HG02840 (cell line): ENCODE data around the gene EEFSEC.

Experiments used
- ATAC-seq: cut with Tn5 transposase; IDR thresholded peaks from one replicate; pipeline ENCODE4 v1.9.1; 2021; ENCODE audit warnings: mild to moderate bottlenecking, moderate library complexity, moderate number of reproducible peaks; ENCODE audit not compliant: unreplicated experiment, low FRiP score

EEFSEC gene

DNA sequence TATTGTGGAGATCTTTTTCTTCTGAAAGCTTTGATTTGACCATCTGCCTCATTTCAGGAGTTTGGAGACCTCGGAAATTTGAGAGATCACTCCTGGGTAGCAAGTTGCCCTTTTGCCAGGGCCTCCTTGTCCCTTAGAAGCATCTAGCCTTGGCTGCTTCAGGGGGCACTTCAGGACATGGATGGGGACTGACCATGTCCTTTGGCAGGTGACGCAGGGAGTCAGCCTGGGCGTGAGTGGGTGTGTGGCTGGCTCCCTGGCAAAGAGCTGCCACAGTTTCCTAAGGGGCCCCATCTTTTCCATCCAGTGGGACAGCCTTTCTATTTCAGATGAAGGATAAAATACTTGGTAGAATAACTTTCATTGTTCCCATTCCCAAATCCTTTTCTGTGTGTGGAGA is 27.6 kb downstream of the EEFSEC start:
- ATAC-seq, result no peak

- ATAC-seq, result no peak
Measured at GRCh38 chr3:128182656-128183055, 29.4 kb downstream of the EEFSEC start.

GRCh38 chr3:128185630-128186447 is 32.6 kb downstream of the EEFSEC start:
- no peak for ATAC-seq

DNA sequence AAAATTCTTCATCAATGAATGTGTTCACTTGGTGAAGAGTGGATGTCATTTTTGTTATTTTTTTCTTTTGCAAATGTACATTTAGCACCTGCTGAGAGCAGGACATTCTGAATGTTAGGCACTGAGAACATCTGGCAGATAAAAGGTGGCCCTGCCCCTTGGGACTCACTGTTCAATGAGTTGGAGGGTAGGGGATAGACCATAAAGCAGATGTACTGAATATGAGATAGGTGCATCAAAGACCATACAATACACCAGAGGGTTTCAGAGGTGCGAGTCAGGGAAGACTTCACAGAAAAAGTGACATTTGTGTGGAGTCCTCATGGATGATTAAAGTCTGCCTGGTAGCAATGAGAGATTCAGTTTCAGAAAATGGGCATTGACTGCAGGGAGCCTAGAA is 34.2 kb downstream of the EEFSEC start:
- ATAC-seq, result no peak

GRCh38 chr3:128188326-128188725 is 35.0 kb downstream of the EEFSEC start:
- no peak for ATAC-seq

DNA sequence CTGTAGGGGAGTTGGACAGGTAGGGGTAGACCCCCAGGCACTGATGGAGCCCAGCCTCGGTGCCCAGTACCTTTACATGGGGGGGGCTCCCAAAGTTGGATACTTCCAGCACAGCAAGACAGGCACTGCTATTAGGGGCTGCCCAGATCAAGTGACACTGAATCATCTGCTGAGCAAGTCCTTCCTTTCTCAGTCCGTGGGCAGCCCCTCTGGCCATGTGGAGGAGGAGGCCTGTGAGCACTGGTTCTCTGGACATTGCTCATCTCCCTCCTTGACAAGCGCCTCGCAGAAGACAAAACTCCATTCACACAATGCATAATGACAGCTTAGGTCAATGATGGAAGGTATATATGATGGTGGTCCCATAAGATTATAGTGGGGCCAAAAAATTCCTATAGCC is 35.7 kb downstream of the EEFSEC start:
- ATAC-seq, result no peak

GRCh38 chr3:128190501-128190900 is 37.2 kb downstream of the EEFSEC start:
- ATAC-seq, result no peak

- no peak for ATAC-seq
Measured at GRCh38 chr3:128192131-128192530, 38.9 kb downstream of the EEFSEC start.

- ATAC-seq, result no peak
Measured at GRCh38 chr3:128193168-128193567, 39.9 kb downstream of the EEFSEC start.

DNA sequence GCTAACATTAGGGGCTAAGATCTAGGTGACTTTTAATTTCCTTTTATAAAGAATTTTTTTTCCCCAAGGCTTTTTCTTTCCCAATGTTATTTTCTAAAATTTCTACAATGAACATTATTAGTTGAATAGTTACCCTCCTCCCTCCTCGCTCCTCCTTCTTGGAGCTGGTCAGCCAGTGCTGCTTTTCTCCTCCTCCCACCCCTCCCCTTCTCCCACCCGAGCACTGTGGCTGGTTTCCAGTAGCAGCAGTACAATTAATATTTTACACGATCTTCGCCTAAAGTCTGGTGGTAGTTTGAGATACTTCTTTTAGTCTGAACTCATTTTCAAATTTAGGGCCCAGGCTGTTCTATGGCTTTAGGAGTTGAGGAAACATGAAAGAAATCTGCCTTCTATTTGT is 41.6 kb downstream of the EEFSEC start:
- ATAC-seq, result no peak

DNA sequence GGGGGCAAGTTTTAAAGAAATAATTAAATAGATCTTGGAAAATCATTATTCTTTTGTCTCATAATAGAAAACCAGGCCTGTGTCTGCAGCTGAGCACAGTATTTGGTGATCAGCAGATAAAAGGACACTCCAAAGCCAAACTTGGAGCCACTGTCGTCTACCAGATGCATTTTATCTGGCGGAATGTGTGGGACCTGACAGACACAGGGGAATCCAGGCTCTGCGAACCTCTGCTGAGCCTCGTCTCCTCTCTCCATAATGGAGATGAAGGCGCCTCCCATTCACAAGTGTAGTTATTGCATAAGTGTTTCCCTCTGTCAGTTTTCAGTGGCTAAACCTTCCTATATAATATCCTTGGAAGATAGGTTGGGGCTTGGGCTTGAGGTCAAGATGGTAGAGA is 42.1 kb downstream of the EEFSEC start:
- ATAC-seq, result no peak

- no peak for ATAC-seq
Measured at GRCh38 chr3:128195802-128196201, 42.5 kb downstream of the EEFSEC start.

DNA sequence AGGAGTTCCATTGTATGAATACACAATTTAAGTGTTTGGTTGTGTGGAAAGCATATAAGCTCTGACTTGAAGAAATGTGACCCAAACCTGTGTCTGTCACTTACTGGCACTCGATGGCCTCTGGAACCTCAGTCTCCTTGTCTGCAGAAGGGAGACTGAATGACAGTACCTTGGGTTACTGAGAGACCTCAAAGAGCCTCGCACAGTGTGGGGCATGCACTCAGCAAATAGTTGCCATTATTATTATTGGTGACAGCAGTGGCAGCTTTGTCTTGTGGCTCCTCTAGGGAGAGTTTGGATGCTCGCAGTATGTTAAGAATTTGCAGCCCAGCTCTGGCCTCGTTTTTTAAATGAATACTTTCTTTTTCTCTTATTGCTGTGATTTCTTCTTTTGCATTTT is 43.4 kb downstream of the EEFSEC start:
- ATAC-seq, result no peak

GRCh38 chr3:128197855-128198254 is 44.6 kb downstream of the EEFSEC start:
- no peak for ATAC-seq

DNA sequence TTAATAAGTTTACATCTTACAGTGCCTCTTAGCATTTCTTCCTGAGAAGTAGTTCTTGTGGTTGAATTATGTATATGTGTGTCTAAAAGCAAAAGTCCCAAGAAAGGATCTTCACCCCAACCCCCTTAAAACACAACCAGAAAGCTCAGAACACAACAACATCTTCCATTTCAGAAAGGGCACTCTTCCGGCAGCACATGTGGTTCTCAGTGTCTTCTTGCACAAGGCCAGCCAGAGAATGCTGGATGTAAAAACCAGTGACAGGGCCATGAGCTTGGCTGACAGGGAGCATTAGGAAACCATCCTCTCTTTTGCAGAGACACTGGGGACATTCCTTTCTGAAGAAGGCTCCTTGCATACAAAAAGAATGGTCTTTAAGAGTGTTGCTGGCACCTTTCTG is 45.0 kb downstream of the EEFSEC start:
- no peak for ATAC-seq

- ATAC-seq, result no peak
Measured at GRCh38 chr3:128199110-128199509, 45.8 kb downstream of the EEFSEC start.

GRCh38 chr3:128201158-128201755 is 48.0 kb downstream of the EEFSEC start:
- ATAC-seq, result no peak

DNA sequence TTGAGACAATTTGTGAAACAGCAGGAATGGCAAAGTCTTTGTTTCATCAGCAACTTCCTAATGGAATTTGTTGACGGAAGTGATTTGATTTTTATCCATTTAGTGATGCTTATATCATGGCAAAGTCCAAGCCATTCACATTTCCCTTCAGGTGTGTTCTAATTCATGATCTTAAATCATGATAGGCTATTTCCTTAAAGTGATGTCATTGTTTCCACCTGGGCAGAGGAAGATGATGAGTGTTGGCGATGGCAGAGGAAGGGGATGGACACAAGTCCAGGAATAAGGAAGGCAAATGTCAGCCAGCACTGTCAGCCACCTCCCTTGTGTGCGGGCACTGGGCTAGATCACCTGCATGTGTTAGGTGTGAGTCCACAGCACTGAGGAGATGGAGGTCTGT is 49.9 kb downstream of the EEFSEC start:
- no peak for ATAC-seq

- no peak for ATAC-seq
Measured at GRCh38 chr3:128205558-128206145, 52.4 kb downstream of the EEFSEC start.

DNA sequence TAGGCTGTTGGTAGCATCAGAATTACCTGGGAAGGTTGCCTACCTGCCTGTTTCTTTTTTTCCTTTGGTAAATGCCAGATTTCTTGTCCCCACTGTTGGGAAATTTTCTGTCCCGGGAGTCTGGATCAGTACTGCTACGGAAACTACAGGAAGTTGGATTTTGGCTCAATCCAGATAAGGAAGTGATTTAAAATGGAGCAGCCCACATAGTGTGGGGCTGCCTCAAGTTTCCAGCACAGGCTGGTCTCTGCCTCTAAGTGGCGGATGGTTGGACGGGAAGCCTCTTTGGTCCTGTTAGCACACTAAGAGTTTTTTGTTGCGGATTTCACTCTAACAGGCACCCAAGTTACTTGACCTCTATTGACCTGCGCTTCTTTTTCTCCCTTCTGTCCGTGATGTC is 54.7 kb downstream of the EEFSEC start:
- no peak for ATAC-seq

GRCh38 chr3:128210711-128211110 is 57.4 kb downstream of the EEFSEC start:
- ATAC-seq, result no peak

DNA sequence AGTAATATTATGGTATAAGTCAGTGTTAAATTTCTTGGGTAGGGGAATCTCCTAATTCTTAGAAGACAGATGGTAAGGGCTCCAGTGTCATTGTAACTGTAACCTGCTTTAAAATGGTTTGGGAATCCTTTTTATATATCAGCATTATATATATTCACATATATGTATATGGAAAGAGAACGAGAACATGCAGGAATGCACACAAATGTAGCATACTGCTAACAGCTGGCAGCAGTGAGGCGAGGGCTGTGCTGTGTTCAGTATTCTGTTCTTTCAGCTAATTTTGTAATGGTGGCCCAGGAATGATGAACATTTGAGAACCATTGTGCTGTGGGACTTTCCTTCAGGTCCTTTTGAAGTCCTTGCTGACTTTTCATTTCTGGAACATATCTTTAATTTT is 60.8 kb downstream of the EEFSEC start:
- no peak for ATAC-seq
